Lower leg skin (tissue), 4 donors: ENCODE measurements around the gene ATP5MC2. TPM values are rescaled to one million over a fixed set of nuclear protein-coding genes. Genes with fewer than 3 reads are reported as not detected.
"Not testable (repeated sequence)": the region's sequence is repeated elsewhere in the genome, so short reads cannot be mapped to it uniquely, and the experiment has no call there.

Experiments used
- DNase-seq, 2 donors: peaks; one replicate each; pipeline ENCODE4 v3.0.0-alpha.2; 2019; ENCODE audit warnings: low spot score in 2 of 2
- H3K4me3 ChIP-seq: fragments of 200-600 bp; sonication (generic); 2 replicates; pipeline ENCODE4 v1.5.1; 2017; ENCODE audit warnings: mild to moderate bottlenecking, low read depth; ENCODE audit not compliant: poor library complexity, severe bottlenecking
- POLR2A ChIP-seq, 2 donors: fragments of 450-650 bp; IDR thresholded peaks; one replicate each; pipeline ENCODE4 v1.6.1; 2016 to 2017; ENCODE audit warnings: antibody characterized with exemption in 2 of 2, mild to moderate bottlenecking in 1 of 2, moderate library complexity in 1 of 2
- WGBS, 2 donors: methylation state at CpG; one replicate each; pipeline ENCODE4 v1.1.5; 2018; 5-methylcytosine and 5-hydroxymethylcytosine counted together
- intact Hi-C: fragments of 100-400 bp; cut with DNase I; formaldehyde crosslinking; loops from one replicate; pipeline ENCODE4 v1.15.0; 2023; ENCODE audit warnings: low total_unique reads
- total RNA-seq, 4 donors: library from RNA; depleted of rRNA; stranded (reverse); fragments of >200 nt; gene quantifications; one replicate each; pipeline ENCODE4 v1.1.0, GENCODE V29; 2016
- TF ChIP-seq, protein P1 (sequence below), 3 donors: fragments of 450-650 bp; IDR thresholded peaks; one replicate each; pipeline ENCODE4 v1.5.1; 2016; ENCODE audit warnings: antibody characterized with exemption in 3 of 3, mild to moderate bottlenecking in 3 of 3, moderate library complexity in 2 of 3

ATP5MC2 gene
- total RNA-seq, 4 donors from 2014 or later: 214 to 533 (median 318) TPM

GRCh38 chr12:53644133-53644532 lies 31.8 kb downstream of the ATP5MC2 start:
- WGBS, 2 donors: 75 to 87% methylated on average over 3 of the region's 3 CpGs
- no peak for DNase-seq
- intact Hi-C loops: no loop called here
- TF ChIP-seq, protein P1, sequence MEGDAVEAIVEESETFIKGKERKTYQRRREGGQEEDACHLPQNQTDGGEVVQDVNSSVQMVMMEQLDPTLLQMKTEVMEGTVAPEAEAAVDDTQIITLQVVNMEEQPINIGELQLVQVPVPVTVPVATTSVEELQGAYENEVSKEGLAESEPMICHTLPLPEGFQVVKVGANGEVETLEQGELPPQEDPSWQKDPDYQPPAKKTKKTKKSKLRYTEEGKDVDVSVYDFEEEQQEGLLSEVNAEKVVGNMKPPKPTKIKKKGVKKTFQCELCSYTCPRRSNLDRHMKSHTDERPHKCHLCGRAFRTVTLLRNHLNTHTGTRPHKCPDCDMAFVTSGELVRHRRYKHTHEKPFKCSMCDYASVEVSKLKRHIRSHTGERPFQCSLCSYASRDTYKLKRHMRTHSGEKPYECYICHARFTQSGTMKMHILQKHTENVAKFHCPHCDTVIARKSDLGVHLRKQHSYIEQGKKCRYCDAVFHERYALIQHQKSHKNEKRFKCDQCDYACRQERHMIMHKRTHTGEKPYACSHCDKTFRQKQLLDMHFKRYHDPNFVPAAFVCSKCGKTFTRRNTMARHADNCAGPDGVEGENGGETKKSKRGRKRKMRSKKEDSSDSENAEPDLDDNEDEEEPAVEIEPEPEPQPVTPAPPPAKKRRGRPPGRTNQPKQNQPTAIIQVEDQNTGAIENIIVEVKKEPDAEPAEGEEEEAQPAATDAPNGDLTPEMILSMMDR (IDR thresholded peaks at IDR 0.05): no peak
- TF ChIP-seq POLR2A (IDR thresholded peaks at IDR 0.05): no peak
- H3K4me3 ChIP-seq: no peak overlapping the region

DNA sequence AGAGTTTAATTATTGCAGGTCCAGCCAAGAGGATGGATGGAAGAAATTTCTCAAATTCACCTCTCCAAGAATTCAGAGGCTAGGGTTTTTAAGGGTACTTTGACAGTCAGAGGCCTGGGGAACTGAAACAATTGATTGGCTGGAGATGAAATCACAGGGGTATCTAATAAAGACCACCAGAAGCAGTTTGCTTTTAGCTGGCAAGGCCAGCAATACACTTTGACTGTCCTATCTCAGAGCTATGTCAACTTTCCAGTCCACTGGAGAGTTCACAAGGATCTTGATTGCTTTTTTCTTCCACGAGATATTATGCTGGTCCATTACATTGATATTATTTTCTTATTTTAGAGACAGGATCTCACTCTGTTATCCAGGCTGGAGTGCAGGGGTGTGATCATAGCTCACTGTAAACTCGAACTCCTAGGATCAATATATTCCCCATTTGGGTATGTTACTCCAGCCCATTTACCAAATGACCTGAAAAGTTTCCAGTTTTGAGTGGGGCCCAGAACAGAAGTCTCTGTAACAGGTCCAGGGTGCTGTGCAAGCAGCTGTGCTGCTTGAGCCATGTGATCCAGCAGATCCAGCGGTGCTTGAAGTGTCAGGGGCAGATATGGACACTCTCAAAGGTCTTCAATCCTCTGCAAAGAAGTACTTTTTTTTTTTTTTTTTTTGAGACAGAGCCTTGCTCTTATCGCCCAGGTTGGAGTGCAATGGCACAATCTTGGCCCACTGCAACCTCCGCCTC lies 32.5 kb downstream of the ATP5MC2 start:
- WGBS, 2 donors: 76 to 80% methylated on average over 5 of the region's 5 CpGs
- no peak for DNase-seq
- intact Hi-C loops: no loop called here
- TF ChIP-seq, protein P1 (IDR thresholded peaks at IDR 0.05): no peak
- TF ChIP-seq POLR2A (IDR thresholded peaks at IDR 0.05): no peak
- no peak overlapping the region for H3K4me3 ChIP-seq

DNA sequence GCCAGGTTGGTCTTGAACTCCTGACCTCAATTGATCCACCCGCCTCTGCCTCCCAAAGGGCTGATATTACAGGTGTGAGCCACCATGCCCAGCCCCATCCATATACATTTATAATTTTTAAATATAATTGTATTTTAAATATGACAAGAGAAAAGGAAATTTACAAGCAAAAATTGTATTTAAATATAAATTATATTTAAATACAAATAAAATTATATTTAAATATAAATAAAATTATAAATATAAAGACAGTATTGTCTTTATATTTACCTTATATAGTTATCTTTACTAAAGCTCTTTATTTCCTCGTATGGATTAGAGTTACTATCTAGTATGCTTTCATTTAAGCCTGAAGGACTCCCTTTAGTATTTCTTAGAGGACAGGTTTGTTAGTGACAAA lies 37.8 kb downstream of the ATP5MC2 start:
- peak in 1 of 2 donors; percentile 26 for DNase-seq
- intact Hi-C loops: no loop called here
- no peak overlapping the region for H3K4me3 ChIP-seq
- TF ChIP-seq POLR2A (IDR thresholded peaks at IDR 0.05): no peak
- TF ChIP-seq, protein P1 (IDR thresholded peaks at IDR 0.05): no peak
- WGBS, 2 donors: 83 to 93% methylated on average over 2 of the region's 2 CpGs

DNA sequence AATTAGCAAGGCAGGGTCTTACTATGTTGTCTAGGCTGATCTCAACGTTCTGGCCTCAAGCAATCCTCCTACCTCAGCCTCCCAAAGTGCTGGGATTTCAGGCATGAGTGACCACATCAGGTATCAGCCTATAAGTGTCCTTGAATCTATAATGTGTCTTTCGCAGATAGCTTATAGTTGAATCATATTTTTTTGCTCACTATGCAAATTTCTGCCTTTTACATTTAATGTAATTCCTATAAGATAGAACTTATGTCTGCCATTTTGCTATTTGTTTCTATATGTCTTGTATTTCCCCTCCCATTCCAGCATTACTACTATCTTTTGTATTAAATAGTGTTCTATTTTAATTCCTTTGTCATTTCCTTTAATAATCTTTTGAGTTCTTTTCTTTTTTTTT lies 39.2 kb downstream of the ATP5MC2 start:
- TF ChIP-seq POLR2A (IDR thresholded peaks at IDR 0.05): no peak
- TF ChIP-seq, protein P1 (IDR thresholded peaks at IDR 0.05): no peak
- no peak overlapping the region for H3K4me3 ChIP-seq
- WGBS, 2 donors: 40 to 71% methylated on average over 2 of the region's 2 CpGs
- intact Hi-C loops: no loop called here
- DNase-seq: no peak

GRCh38 chr12:53635708-53636107 lies 40.2 kb downstream of the ATP5MC2 start:
- DNase-seq: peak in 1 of 2 donors; percentile 1
- intact Hi-C loops, H3K4me3 ChIP-seq: not testable (repeated sequence)

DNA sequence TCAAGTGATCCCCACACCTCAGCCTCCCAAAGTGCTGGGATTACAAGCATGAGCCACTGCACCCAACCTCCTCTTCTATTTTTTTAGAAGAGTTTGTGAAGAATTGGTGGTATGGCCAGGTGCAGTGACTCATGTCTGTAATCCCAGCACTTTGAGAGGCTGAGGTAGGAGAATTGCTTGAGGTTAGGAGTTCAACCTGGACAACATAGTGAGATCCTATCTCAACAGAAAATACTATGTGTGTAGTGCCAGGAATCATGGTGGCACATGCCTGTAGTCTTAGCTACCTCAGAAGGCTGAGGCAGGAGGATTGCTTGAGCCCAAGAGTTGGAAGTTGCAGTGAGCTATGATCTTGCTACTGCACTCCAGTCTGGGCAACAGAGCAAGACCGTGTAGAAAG lies 44.2 kb downstream of the ATP5MC2 start:
- no peak overlapping the region for H3K4me3 ChIP-seq
- DNase-seq: no peak
- TF ChIP-seq, protein P1 (IDR thresholded peaks at IDR 0.05): no peak
- TF ChIP-seq POLR2A (IDR thresholded peaks at IDR 0.05): no peak
- WGBS, 2 donors: 52 to 71% methylated on average over 1 of the region's 1 CpG
- intact Hi-C loops: no loop called here
